ENCODE results near the gene SLC17A2. TPM values are rescaled to one million over a fixed set of nuclear protein-coding genes. Genes with fewer than 3 reads are reported as not detected.

Gene SLC17A2
- total and polyA plus RNA-seq, 12 donors, result not detected

GRCh38 chr6:25888626-25889025 is 41.9 kb downstream of the SLC17A2 start:
- intact Hi-C loops (cut with DNase I), result loop anchor here in 3 of 10 donors (5.0 to 10.0 kb wide), 3 partner anchors 96 to 171 kb away; no protein-coding TSS in a partner anchor
- no peak for TF ChIP-seq CTCF (IDR thresholded peaks at IDR 0.05)
- no peak overlapping the region for H3K4me3 ChIP-seq
- peaks cover 0 to 2% (median 0%) of the 10 kb centered on the region in 7 donors for H3K27me3 ChIP-seq
- no peak for ATAC-seq
- H3K36me3 ChIP-seq, result no peaks in the 10 kb centered on the region
- no peak for DNase-seq
- H3K4me1 ChIP-seq, result no peaks in the 10 kb centered on the region
- no peak overlapping the region for H3K27ac ChIP-seq
- H3K9me3 ChIP-seq, result no peaks in the 10 kb centered on the region
- 87 to 90% methylated on average over 2 of the region's 2 CpGs for WGBS, 2 donors

- Histone ChIP-seq H3K4me1 (peaks cover 0 to 6% (median 0%) of the 10 kb centered on the region in 9 donors), H3K4me3 (no peak overlapping the region), H3K27ac (no peak overlapping the region), H3K36me3 (no peaks in the 10 kb centered on the region), H3K27me3 (peaks cover 0 to 13% (median 0%) of the 10 kb centered on the region in 7 donors), H3K9me3 (no peaks in the 10 kb centered on the region)
- intact Hi-C loops (cut with DNase I), result loop anchor here in 3 of 10 donors (5.0 to 10.0 kb wide), 3 partner anchors 94 to 169 kb away; no protein-coding TSS in a partner anchor
- DNase-seq, result no peak
- ATAC-seq, result no peak
- 85 to 96% methylated on average over 2 of the region's 2 CpGs for WGBS, 2 donors
- TF ChIP-seq CTCF (IDR thresholded peaks at IDR 0.05), result no peak
Measured at GRCh38 chr6:25886066-25886465, 44.4 kb downstream of the SLC17A2 start.

GRCh38 chr6:25883991-25884390 is 46.5 kb downstream of the SLC17A2 start:
- intact Hi-C loops (cut with DNase I), result loop anchor here in 1 of 10 donors (10.0 kb wide), 1 partner anchor 99 kb away; no protein-coding TSS in a partner anchor
- DNase-seq, result no peak
- 58 to 66% methylated on average over 2 of the region's 2 CpGs for WGBS, 2 donors
- TF ChIP-seq CTCF (IDR thresholded peaks at IDR 0.05), result no peak
- no peaks in the 10 kb centered on the region for H3K36me3 ChIP-seq
- H3K27me3 ChIP-seq, result peaks cover 0 to 15% (median 0%) of the 10 kb centered on the region in 7 donors
- peaks cover 0 to 6% (median 0%) of the 10 kb centered on the region in 9 donors for H3K4me1 ChIP-seq
- no peak overlapping the region for H3K27ac ChIP-seq
- H3K9me3 ChIP-seq, result no peaks in the 10 kb centered on the region
- H3K4me3 ChIP-seq, result no peak overlapping the region
- ATAC-seq, result peak in 1 of 8 donors; percentile 25

- 77 to 85% methylated on average over 1 of the region's 1 CpG for WGBS, 2 donors
- H3K4me3 ChIP-seq, result no peak overlapping the region
- DNase-seq, result no peak
- ATAC-seq, result no peak
- peaks cover 0 to 15% (median 0%) of the 10 kb centered on the region in 7 donors for H3K27me3 ChIP-seq
- TF ChIP-seq CTCF (IDR thresholded peaks at IDR 0.05), result no peak
- H3K9me3 ChIP-seq, result no peaks in the 10 kb centered on the region
- no peaks in the 10 kb centered on the region for H3K36me3 ChIP-seq
- intact Hi-C loops (cut with DNase I), result loop anchor here in 1 of 10 donors (10.0 kb wide), 1 partner anchor 99 kb away; no protein-coding TSS in a partner anchor
- peaks cover 0 to 6% (median 0%) of the 10 kb centered on the region in 9 donors for H3K4me1 ChIP-seq
- H3K27ac ChIP-seq, result no peak overlapping the region
Measured at GRCh38 chr6:25883536-25883935, 47.0 kb downstream of the SLC17A2 start.
